Fibroblast of the aortic adventitia (primary cell): ENCODE measurements around the gene DISC1. TPM values are rescaled to one million over a fixed set of nuclear protein-coding genes. Genes with fewer than 3 reads are reported as not detected.
A peak's percentile ranks its signal among the peaks of the same experiment; 100 is the strongest.

Experiments
- DNase-seq: peaks from one replicate; pipeline ENCODE4 v3.0.0-alpha.2; 2010; ENCODE audit warnings: low read depth
- H3K4me3 ChIP-seq: 2 replicates; pipeline ENCODE4 v1.5.1; 2011; ENCODE audit warnings: low read depth, mild to moderate bottlenecking, control low read depth, low read length, moderate library complexity
- total RNA-seq: library from RNA; depleted of rRNA; stranded (reverse); fragments of >200 nt; gene quantifications from 2 replicates; pipeline ENCODE4 v1.2.3, GENCODE V29; 2012; ENCODE audit warnings: low replicate concordance
- TF ChIP-seq, protein P1 (sequence below): IDR thresholded peaks from 2 replicates; pipeline ENCODE4 v1.5.1; 2011; ENCODE audit warnings: mild to moderate bottlenecking, low read length, control low read depth, inconsistent platforms; ENCODE audit not compliant: insufficient read depth

The DISC1 gene
- total RNA-seq, 1 donor = 4.7 TPM

DNA sequence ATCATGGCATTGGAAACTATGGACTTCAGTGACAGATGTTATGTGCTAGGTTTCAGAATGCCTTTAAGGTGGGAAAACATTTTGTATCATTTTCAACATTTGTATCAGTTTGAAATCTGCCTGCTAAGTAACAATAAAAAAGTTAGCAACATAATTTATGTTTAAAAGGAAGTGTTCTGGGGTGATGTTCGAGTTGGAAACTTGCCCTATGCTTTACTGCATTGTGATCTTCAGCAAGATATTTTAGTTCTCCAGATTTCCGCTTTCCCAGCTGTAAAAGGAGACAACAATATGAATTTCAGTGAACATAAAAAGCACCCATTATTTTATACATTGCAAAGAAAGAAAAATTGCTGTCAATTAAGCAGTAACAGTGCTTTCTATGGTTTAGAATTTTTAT, 187.4 kb downstream of the DISC1 start:
- TF ChIP-seq, protein P1, sequence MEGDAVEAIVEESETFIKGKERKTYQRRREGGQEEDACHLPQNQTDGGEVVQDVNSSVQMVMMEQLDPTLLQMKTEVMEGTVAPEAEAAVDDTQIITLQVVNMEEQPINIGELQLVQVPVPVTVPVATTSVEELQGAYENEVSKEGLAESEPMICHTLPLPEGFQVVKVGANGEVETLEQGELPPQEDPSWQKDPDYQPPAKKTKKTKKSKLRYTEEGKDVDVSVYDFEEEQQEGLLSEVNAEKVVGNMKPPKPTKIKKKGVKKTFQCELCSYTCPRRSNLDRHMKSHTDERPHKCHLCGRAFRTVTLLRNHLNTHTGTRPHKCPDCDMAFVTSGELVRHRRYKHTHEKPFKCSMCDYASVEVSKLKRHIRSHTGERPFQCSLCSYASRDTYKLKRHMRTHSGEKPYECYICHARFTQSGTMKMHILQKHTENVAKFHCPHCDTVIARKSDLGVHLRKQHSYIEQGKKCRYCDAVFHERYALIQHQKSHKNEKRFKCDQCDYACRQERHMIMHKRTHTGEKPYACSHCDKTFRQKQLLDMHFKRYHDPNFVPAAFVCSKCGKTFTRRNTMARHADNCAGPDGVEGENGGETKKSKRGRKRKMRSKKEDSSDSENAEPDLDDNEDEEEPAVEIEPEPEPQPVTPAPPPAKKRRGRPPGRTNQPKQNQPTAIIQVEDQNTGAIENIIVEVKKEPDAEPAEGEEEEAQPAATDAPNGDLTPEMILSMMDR = no peak
- H3K4me3 ChIP-seq = no peak overlapping the region
- no peak for DNase-seq

- TF ChIP-seq, protein P1 = no peak
- H3K4me3 ChIP-seq = no peak overlapping the region
- DNase-seq = no peak
Observed at GRCh38 chr1:231814521-231814920, 187.9 kb downstream of the DISC1 start.

DNA sequence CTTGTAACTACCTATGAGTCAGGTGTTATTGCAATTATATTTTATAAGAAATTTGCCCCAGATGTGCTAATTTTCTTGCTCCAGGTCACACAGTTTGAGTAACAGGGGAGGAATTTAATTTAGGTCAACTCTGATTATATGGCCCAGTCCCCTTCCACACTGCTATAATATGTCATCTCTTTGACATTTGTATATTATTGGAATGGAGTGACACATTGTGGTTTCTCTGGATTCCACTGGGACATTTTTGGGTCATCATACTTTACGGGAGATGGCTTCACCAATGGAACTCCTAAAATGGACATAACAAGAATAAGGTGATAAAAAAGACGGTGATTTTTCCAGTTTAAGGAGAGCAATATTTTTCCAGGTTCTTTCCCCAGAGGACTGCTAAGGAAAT, 191.2 kb downstream of the DISC1 start:
- no peak overlapping the region for H3K4me3 ChIP-seq
- no peak for DNase-seq
- TF ChIP-seq, protein P1 = no peak

DNA sequence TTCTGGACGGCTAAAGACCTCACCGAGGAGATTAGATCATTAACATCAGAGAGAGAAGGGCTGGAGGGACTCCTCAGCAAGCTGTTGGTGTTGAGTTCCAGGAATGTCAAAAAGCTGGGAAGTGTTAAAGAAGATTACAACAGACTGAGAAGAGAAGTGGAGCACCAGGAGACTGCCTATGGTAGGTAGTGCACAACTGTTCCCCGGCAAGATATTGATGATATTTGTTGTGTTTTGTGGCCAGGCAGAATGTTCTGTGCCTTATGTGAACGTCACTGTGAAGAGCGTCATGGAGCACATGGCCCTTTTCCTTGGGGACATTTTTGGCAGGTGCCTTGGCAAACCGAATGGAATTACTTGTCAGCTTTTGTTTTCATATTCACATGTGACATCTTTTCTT, 191.7 kb downstream of the DISC1 start:
- TF ChIP-seq, protein P1 = no peak
- peak; percentile 35 for DNase-seq
- no peak overlapping the region for H3K4me3 ChIP-seq

GRCh38 chr1:231821281-231821680, 194.7 kb downstream of the DISC1 start:
- TF ChIP-seq, protein P1 = no peak
- no peak for DNase-seq
- H3K4me3 ChIP-seq = no peak overlapping the region

GRCh38 chr1:231822041-231822440, 195.5 kb downstream of the DISC1 start:
- no peak for DNase-seq
- H3K4me3 ChIP-seq = no peak overlapping the region
- TF ChIP-seq, protein P1 = no peak

- TF ChIP-seq, protein P1 = no peak
- no peak overlapping the region for H3K4me3 ChIP-seq
- DNase-seq = no peak
Observed at GRCh38 chr1:231826566-231826965, 200.0 kb downstream of the DISC1 start.
